ENCODE measurements around the gene BCAS3.
"Not testable (repeated sequence)": the region's sequence is repeated elsewhere in the genome, so short reads cannot be mapped to it uniquely, and the experiment has no call there.

BCAS3 gene

DNA sequence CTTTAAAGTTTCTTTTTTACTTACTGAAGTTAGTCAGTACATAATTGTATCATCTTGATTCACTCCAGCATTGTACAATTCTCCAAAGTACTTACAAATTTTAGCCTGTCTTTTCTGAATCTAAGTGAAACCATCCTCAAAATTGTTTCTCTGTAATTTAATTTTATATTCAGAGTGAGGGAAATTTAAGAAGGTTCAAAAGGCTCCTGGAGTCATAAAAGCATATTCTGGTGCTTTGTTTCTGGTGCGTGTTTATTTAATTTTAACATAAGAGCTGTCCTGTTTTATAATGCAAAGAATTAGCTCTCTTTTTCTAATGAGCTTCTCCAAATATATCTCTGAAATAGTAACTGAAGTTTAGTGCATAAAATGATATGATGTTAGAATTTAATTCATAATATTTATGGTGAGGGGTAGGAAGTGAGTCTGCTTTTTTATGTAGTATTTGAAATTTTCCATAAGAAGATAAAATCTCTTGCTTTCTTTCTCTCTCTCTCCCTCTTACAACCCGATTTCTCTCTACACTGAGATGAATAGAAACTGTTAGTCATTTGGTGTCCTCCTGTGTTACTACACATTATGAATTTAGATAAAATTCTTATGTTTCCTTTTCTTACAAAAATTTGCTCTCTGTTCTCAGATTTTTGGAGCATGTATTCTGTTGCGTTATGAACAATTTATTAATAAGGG, 339.8 kb downstream of the BCAS3 start:
- DNase-seq, result no peak

DNA sequence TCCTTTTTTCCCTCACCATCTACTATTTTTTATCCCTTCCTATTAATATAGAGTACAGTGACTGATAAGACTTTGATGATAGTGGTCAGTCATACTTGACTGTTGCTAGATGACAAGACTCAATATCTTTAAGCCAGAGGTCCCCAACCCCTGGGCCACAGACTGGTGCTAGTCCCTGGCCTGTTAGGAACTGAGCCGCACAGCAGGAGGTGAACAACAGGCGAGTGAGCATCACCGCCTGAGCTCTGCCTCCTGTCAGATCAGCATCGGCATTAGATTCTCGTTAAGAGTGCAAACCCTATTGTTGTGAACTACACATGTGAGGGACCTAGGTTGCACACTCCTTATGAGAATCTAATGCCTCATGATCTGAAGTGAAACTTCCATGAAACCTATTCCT, 341.3 kb downstream of the BCAS3 start:
- no peak for DNase-seq

DNA sequence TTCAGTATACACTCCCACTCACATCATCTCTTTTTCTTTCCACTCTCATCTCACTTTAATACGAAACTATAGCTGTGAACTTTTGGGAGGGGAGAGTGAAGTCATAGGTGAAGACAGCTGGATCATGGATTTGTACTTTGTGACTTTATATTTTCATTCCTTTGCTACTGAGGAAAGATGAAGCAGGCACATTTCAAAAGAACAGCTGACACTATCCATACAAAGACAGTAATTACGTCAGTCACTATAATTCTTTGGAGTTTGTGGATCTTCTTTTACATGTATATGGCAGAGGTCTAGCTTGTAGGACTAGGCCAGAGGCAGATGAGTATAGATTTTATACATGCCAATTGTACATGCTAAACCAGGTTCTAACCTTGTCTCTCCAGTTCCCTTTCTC, 346.3 kb downstream of the BCAS3 start:
- no peak for DNase-seq

DNA sequence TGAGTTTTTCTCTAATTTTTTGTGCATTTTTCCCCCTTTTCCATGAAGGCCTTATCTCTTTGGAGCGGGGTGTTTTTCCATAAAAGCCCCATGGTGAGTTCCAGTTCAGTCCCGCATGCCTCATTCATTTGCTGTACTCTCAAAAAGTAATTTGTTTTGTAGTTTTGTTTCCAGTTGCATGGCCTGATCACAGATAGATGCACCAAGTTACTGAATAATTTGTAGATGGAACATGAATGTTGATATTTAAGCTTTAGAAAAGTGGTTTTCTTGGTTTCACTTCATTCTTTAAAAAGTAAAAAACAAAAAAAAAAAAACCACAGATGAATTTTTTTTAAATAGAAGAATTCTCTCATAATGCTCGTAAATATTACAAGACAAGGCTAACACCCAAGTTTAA, 349.2 kb downstream of the BCAS3 start:
- no peak for DNase-seq

DNA sequence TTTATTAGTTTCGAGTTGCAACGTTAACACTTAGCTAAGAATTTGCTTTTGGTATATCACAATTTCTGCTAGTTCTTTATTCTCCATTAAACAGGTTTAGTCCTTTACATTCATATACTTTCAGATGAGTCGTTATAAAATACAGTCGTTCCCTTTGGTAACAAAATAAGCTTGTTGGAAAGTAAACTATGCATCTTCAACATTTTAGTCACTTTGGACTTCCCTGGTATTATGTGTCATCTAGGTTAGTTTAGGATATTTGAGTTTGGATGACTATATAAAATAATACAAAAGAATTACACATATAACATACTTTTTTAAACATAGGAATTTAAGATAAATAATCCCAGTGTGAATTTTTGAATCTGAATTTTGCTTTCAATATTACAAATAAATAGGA, 351.5 kb downstream of the BCAS3 start:
- DNase-seq, result no peak

DNA sequence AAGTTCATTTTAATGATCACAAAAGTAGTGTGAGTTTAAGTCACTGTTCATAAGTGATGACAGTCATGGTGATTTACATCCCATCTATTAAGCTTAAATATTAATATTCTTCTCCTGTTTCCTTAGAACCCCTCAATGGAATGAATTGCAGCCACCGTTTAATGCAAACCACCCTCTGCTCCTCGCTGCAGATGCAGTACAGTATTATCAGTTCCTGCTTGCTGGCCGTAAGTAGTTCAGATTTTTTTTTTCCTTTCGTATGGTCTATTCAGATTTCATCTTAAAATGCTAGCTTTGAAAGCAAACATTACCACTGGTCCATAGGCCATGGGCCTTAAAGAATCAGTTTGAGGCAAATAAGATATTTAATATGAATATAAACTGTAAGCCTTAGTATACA, 363.0 kb downstream of the BCAS3 start:
- no peak for DNase-seq

DNA sequence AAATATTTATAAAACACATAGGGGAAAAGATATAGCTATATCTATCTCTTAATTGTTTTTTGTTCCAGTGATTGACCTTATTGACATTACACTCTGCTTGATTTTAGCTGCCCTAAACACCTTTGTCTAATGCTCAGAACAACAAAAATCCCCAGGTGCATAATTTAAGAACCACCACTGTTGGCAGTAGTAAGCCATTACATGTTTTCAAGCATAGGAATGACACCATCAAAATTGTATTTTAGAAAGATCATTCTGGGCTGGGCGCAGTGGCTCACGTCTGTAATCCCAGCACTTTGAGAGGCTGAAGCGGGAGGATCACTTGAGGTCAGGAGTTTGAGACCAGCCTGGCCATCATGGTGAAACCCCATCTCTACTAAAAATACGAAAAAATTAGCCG, 364.7 kb downstream of the BCAS3 start:
- not testable (repeated sequence) for DNase-seq

DNA sequence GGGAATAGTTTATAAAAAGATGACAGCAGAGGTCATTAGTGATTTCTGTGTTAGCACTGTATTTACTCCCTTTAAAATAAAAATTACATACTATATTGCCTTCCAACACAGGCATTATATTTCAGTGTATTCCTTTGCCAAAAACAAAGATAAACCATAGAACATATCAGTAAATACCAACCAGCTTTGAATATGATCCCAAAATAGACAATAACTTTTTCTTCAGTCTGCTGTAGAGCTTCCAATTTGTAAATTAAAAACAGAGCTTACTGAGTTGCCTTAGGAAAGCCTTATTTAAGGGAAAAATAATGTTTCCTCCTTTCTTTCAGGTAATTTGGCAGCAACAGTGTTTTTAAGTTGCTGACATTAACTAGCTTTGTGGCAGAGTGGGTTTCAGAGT, 369.9 kb downstream of the BCAS3 start:
- no peak for DNase-seq

DNA sequence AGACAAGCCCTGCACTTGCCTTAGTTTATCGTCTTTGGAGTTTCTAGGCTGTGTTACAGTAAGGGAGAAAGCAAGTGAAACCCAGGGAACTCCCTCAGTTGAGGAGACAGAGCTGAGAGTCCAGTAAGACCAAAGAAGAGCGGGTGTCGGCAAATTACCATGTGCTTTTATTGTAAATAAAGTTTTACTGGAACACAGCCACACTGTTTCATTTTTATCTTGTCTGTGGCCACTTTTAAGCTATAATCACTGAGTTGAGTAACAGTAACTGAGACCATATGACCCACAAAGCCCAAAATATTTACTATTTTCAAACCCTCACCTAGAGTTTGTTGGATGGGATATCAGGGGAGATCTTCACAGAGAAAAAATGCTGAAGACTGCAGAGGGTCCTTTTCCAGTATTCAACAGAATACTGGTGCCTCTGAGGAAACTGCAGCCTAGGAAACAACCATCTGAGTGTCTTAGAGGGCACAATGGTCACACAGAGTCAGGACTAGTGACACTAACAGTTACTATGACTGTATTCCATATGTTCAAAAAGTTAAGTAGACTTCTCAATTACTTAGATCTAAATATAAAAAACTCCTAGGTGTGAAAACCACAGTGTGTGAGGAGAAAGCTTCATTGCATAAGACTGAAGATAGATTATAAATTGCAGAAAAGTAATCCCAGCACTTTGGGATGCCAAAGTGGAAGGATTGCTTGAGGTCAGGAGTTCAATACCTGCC, 370.9 kb downstream of the BCAS3 start:
- no peak for DNase-seq

DNA sequence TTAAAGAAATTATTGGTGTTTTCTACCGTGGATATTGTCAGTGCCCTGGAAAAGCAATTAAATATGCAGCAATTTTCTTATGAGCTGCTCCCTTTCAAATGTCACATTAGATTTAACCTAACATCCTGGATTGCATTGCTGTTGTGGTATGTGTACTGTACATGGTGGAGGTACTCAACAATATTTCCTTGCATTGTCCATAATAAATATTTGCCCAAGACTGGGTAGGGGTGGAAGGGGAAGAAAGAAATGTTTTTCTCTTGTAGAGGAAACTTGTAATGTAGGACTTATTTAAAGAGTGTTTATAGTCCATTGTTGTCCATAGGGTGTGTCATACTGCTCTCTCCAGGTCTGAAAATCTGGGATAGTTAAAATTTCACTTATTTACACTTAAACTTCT, 375.8 kb downstream of the BCAS3 start:
- DNase-seq, result no peak

DNA sequence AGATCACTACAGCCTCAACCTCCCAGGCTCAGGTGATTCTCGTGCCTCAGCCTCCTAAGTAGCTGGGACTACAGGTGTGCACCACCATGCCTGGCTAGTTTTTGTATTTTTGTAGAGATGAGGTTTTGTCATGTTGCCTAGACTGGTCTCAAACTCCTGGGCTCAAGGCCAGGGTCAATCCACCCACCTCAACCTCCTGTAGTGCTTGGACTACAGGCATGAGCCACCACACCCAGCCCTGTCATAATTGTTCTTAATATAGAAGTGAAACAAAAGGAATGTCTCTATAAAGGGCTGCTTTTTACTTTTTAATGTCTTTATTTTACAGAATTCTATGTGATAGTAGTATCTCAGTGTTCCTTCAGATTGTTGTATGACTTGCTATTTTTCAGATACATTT, 376.8 kb downstream of the BCAS3 start:
- no peak for DNase-seq

DNA sequence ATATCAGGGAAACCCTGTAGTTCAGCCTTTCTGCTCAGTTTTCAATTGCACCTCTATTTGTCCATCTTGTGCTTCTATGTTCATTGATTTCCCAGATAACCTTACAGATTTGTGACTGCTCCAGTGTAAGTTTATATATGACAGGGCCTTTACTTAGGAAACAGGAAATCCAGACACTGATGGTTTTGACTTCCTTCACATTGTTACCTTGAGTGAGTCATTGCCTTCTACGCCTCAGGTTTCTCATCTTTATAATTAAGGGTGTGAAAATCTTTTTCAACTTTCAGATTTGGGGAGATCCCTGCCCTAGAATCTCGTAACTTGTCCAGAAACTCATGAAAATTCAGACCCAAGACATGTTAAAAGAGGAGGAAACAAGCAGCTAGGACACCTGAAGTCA, 379.6 kb downstream of the BCAS3 start:
- DNase-seq, result no peak

DNA sequence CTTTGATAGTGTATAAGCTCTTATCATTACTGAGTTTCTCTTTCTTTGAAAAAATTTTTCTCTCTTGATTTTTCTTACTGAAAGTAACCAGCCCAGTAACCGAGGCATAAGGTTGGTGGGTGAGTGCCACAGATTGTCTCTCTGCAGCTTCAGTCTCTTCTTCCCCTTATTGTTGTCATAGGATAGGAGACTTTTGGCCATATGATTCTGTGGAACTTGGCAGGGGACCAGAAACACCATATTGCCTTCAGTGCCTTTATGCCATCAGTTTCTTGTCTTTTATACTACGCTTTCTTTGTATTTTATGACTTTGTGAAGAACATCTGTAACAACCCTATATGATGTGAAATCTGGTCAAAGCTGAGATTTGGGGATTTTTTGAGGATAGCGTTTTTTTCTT, 380.4 kb downstream of the BCAS3 start:
- no peak for DNase-seq

DNA sequence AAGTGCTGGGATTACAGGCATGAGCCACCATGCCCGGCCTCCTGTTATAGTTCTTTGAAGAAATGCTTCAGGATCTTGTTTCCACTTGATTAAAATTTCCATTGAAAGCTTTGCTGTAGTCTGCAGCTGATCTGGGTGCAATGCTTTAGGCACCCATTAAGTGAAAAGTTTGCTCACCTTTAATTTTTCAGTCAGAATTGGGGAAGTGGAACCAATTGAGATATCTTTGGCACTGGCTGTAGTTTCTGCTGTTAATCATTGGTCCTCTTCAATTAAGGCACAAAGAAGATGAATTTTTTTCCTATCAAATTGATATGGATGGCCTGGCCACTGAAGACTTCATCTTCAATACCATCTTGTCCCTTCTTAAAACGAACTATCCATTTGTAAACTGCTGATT, 385.9 kb downstream of the BCAS3 start:
- no peak for DNase-seq

DNA sequence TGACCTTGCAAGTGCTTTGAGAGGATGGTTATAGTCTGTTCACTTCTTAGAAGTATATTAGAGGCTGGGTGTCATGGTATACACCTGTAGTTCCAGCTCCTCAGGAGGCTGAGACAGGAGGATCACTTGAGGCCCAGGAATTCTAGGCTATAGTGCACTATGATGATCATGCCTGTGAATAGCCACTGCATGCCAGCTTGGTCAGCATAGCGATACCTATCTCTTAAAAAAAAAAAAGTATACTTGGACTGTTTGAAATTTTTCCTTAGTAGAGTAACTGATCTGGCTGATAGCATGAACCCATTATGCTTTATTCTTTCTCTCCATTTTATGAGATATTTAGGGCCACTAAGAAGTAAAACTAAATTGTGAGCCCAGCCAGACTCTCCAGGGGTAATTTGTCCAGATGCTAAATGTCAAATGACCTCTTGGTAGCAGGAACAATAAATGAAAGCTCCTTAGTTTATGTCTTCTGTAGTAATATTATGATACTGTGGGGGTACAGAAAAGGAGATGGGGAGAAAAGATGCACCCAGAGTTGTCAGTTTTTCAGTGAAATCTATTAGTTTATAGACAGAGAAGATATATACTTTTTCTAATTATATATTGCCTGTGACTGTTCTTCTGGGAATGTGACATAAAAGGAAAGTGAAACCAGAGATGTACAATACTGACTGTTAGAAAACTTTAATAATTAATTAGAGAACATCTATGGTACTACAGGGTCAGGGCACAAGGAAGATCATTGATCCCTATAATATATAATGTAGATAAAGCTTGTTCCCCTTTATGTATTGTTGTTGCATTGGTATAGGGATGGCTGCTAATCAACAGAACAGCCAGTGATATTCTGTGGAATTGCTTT, 386.7 kb downstream of the BCAS3 start:
- DNase-seq, result no peak

DNA sequence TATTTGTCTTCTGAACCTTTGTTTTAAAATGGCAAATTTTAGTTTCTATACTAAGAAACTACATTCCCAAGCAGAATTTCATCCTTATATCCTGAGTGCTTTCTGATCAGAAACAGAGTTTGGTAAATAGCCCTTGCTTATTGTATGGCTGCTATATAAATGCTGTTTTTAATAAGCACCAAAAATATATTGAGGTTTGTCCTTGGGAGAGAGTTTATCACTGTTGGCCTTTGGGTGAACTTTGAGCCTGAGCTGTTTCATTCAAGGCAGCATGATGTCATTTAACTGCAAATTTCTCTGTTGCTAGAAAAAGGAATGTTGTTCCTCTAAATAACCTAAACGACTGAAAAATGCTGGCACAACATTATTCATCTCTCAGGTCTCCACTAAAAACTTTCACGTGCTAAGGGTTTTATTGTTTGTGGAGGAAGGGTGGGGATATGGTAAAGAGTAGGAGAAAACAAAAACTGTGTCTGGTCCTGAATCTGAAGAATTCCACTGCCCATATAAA, 387.7 kb downstream of the BCAS3 start:
- no peak for DNase-seq

DNA sequence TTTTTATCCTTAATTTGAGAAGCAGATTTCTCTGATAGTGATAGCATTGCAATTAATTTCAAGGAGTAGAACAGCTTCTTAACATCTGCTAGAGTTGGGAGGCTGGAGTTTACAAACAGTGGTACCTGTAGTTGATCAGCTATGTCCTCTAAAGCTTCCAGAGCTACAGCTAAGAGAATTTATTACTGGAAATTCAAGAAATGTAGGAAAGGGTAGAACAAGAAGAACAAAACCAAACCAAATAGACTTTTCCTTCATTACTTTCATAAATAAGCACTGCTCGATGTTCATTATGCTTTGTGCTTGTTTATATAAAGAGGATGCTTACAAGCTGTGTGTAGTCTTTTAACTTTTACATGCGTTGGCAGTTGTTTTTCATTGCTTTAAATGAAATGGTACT, 388.4 kb downstream of the BCAS3 start:
- no peak for DNase-seq

DNA sequence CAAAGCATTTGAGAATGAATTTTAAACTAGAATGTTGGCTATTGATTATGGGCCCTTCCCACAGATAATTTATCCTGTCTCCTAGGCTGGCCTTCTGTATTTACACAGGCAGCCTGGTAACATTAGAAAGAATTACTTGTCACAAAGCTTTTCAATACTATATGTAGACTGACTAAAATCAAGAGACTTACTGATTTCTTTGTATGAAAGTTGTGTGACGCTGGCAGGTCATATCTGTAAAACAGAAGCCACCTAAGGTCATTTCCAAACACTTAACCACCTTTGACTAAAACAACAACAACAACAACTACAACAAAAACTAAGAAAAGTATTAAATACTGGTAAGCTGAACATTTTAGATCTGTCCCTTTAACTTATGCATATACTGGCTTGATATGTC, 393.0 kb downstream of the BCAS3 start:
- no peak for DNase-seq

DNA sequence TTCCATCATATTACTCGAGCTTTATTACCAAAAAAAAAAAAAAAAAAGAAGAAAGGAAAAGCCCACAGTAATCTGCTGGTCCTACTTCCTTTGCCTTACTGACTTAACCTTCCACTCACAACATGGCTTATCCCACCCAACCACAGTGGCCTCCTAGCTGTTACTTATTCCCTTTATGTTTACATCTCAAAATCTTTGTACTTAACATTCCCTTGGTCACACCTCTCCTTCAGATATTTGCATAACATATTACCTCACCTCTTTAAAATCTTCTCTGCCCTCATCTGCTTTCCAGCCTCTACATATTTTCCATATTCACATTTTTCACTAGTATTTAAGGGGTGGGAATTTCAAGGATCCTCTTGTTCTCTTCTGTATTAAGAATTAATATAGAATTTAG, 395.0 kb downstream of the BCAS3 start:
- DNase-seq, result no peak

DNA sequence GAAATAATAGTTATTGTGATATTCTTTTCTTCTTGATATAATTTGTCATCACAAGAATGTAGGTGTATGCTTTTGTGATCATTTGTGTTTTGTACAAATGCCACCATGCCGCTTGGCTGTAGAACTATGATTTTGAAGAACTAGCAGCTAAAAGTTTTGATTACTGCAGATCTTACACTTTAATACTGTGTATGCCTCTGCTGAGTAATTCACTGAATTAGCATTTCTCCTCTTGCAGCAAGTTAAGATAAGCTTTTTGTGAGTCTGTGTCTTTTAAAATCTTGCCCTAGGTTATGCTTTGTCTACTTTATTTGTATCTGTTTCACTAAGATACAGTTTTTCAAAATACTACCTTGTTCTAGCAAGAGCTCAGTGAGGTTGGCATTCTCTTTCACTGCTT, 395.5 kb downstream of the BCAS3 start:
- no peak for DNase-seq

DNA sequence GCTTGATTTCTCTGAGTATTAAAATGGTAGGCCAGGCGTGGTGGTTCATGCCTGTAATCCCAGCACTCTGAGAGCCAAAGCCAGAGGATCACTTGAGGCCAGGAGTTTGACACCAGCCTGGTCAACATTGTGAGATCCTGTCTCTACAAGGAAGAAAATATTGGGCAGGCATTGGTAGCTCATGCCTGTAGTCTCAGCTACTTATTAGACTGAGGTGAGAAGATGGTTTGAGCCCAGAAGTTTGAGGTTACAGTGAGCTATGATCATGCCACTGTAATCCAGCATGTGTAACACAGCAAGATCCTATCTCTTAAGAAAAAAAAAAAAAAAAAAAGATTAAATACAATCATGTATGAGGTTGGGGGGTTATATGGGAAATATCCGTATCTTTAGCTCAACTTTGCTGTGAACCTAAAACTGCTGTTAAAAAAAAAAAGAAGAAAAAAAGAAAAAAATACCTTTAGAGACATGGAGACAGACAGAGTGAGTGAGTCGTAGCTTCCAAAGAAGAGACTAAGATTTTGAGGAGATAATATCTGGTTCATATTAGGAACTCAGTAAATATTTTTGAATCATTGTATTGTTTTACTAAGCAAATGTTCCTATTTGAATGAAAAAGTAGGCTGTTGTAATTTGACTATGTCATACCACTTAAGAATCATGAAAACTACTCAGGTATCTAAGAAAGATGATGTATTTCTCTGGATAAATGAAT, 396.3 kb downstream of the BCAS3 start:
- no peak for DNase-seq

DNA sequence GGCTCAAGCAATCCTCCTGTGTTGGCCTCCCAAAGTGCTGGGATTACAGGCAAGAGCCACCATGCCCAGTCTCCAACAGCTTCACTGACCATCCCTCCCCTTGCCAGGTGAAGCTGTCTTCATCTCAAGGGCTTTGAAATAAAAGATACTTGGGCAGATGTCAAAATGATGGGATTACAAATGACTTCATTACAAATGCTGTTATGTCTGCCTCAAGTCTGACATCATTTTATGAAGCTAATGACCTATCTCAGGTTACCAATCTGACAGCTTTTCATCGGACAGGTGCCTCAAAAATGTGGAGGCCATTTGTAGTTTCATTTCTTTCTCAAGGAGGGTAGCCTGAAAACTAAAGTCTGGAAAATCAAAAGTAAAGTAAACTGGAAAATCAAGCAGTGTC, 398.3 kb downstream of the BCAS3 start:
- DNase-seq, result no peak

DNA sequence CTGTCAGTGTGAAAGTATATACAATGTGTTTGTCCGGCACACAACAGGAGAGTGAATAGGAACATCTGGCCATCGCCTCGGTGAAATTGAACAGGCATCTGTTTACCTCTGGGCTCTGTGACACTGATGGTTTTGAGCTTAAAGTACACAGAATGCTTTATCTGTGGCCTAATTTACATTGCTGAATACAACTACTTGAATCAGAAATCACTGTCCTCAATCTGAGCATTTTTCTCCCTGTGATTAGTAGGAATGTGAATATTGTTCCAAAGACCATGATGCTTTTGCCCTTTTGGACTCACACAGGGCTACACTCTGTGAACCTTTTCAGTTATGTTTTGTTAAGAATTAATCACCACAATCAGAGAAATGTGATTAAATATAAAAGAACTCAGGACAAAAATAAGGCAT, 399.0 kb downstream of the BCAS3 start:
- no peak for DNase-seq
